Measurements from ENCODE around the gene COL4A3. TPM values are rescaled to one million over a fixed set of nuclear protein-coding genes. Genes with fewer than 3 reads are reported as not detected.

COL4A3 gene
- total RNA-seq, 1 experiment from 2014 or later: 0.15 TPM

- peak; percentile 36 for DNase-seq
- Mint-ChIP-seq H3K36me3 (ENCODE audit: insufficient read depth in 1 of 3, low read depth in 3 of 3) (peaks cover 0 to 2% (median 0%) of the 10 kb centered on the region in 3 experiments; a peak in 1 of 7 replicates), H3K4me3 (no peak overlapping the region), H3K27me3 (ENCODE audit: low read depth) (peaks cover 64% of the 10 kb centered on the region), H3K9me3 (peaks cover 0 to 6% of the 10 kb centered on the region in 2 experiments; a peak in 2 of 5 replicates), H3K27ac (no peak overlapping the region), H3K4me1 (peaks cover 30% of the 10 kb centered on the region in 2 experiments)
- Histone ChIP-seq H4K91ac (ENCODE audit: insufficient read length, low read depth, low read length) (no peak overlapping the region), H3K23ac (ENCODE audit: insufficient read length, low read depth, low read length) (no peak overlapping the region), H2BK5ac (ENCODE audit: insufficient read length, low read length) (no peak overlapping the region), H3T11ph (ENCODE audit: low read length) (no peak overlapping the region), H2BK20ac (ENCODE audit: low read depth, low read length, poor library complexity, severe bottlenecking) (no peak overlapping the region), H3K79me2 (ENCODE audit: insufficient read depth, low read length) (no peaks in the 10 kb centered on the region), H3K23me2 (ENCODE audit: insufficient read length, low read depth, low read length, poor library complexity, severe bottlenecking) (no peaks in the 10 kb centered on the region), H3K4me1 (ENCODE audit: insufficient read depth, low read length) (peaks cover 3% of the 10 kb centered on the region; the same call in 1 of the 2 replicates), H3K4me2 (ENCODE audit: insufficient read depth, insufficient read length, low read length) (no peak overlapping the region), H2AFZ (ENCODE audit: low read length) (no peak overlapping the region), H4K5ac (ENCODE audit: insufficient read length, low read depth, low read length) (no peak overlapping the region), H3K27ac (ENCODE audit: insufficient read length, low read depth, low read length) (no peak overlapping the region), H4K8ac (replicated peaks; ENCODE audit: insufficient read length, low read depth, low read length) (no peak overlapping the region), H2BK12ac (ENCODE audit: insufficient read length, low read depth, low read length) (no peak overlapping the region), H3K9me3 (ENCODE audit: control insufficient read depth, low read depth, low read length) (no peaks in the 10 kb centered on the region), H3K4ac (ENCODE audit: low read depth, low read length) (no peak overlapping the region), H3K79me1 (ENCODE audit: insufficient read depth, low read depth, low read length, poor library complexity, severe bottlenecking) (no peaks in the 10 kb centered on the region), H3K18ac (ENCODE audit: insufficient read length, low read depth, low read length) (no peak overlapping the region), H2BK15ac (ENCODE audit: low read depth, low read length) (no peak overlapping the region), H3K56ac (ENCODE audit: insufficient read length, low read depth, low read length) (no peak overlapping the region), H2BK120ac (ENCODE audit: low read depth, low read length, poor library complexity, severe bottlenecking) (no peak overlapping the region), H3K27me3 (ENCODE audit: insufficient read depth, low read length) (peaks cover 13% of the 10 kb centered on the region; the same call in 1 of the 2 replicates), H3K14ac (ENCODE audit: insufficient read depth, low read length) (no peak overlapping the region), H3K9ac (ENCODE audit: extremely low read depth, insufficient read length, low read length) (no peak overlapping the region), H2AK5ac (ENCODE audit: insufficient read length, low read length) (no peak overlapping the region), H4K20me1 (ENCODE audit: control insufficient read depth, insufficient read depth, insufficient read length) (no peaks in the 10 kb centered on the region)
- TF ChIP-seq, protein P1, sequence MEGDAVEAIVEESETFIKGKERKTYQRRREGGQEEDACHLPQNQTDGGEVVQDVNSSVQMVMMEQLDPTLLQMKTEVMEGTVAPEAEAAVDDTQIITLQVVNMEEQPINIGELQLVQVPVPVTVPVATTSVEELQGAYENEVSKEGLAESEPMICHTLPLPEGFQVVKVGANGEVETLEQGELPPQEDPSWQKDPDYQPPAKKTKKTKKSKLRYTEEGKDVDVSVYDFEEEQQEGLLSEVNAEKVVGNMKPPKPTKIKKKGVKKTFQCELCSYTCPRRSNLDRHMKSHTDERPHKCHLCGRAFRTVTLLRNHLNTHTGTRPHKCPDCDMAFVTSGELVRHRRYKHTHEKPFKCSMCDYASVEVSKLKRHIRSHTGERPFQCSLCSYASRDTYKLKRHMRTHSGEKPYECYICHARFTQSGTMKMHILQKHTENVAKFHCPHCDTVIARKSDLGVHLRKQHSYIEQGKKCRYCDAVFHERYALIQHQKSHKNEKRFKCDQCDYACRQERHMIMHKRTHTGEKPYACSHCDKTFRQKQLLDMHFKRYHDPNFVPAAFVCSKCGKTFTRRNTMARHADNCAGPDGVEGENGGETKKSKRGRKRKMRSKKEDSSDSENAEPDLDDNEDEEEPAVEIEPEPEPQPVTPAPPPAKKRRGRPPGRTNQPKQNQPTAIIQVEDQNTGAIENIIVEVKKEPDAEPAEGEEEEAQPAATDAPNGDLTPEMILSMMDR (conservative IDR thresholded peaks at IDR 0.05): no peak
- no CpG with 5 or more reads among the region's 2 CpGs for WGBS (ENCODE audit: extremely low coverage, insufficient read length, low lambda C conversion rate)
Observed at GRCh38 chr2:227207573-227207972, 43.1 kb downstream of the COL4A3 start.
